HG02840 (cell line): ENCODE results near the gene MCTP2.
"Not testable (repeated sequence)": the region's sequence is repeated elsewhere in the genome, so short reads cannot be mapped to it uniquely, and the experiment has no call there.

Experiments used
- ATAC-seq: cut with Tn5 transposase; IDR thresholded peaks from one replicate; pipeline ENCODE4 v1.9.1; 2021; ENCODE audit warnings: mild to moderate bottlenecking, moderate library complexity, moderate number of reproducible peaks; ENCODE audit not compliant: unreplicated experiment, low FRiP score

Gene MCTP2

GRCh38 chr15:94493176-94493575, 261.8 kb downstream of the MCTP2 start:
- no peak for ATAC-seq

- ATAC-seq: not testable (repeated sequence)
Measured at GRCh38 chr15:94493586-94493985, 262.2 kb downstream of the MCTP2 start.

DNA sequence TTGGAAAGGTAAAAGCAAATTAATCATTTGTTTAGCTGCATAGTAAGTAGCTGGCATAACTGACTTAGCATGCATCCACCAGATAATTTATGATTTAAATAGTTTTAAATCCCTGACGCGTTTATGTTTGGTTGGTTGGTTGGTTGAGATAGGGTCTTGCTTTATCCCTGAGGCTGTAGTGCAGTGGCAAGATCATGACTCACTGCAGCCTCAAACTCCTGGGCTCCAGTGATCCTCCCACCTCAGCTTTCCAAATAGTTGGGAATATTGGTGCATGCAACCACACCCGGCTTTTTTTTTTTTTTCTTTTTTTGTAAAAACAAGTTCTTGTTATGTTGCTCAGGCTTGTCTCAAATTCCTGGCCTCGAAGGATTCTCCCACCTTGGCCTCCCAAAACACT, 263.4 kb downstream of the MCTP2 start:
- no peak for ATAC-seq

DNA sequence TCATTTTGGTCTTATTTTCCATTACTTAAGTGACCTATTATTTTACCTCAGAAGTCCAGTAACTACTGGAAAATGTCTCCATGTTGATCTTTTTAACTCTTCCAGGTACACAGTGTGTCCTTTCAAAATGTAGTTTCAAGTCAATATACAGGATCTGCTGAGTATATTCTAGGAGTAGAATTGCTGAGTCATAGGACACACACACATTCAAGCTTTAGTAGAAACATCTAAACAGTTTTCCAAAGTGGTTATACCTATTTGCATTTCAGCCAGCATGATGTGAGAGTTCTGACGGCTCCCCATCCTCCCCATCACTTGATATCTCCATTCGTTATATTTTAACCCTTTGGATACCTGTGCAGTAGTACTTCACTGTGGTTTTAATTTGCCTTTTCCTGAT, 271.9 kb downstream of the MCTP2 start:
- ATAC-seq: no peak

DNA sequence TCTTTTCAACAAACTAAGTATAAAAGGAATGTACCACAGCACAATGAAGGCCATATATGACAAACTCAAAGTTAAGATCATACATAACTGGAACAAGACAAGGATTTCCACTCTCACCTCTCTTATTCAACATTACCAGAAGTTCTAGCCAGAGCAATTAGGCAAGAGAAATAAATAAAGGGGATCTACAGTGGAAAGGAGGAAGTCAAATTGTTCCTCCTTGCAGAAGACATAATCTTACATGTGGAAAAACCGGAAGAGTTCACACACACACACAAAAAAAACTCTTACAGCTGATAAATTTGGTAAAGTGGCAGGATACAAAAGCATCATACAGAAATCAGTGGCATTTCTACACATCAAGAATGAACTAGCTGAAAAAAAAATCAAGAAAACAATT, 277.9 kb downstream of the MCTP2 start:
- no peak for ATAC-seq

DNA sequence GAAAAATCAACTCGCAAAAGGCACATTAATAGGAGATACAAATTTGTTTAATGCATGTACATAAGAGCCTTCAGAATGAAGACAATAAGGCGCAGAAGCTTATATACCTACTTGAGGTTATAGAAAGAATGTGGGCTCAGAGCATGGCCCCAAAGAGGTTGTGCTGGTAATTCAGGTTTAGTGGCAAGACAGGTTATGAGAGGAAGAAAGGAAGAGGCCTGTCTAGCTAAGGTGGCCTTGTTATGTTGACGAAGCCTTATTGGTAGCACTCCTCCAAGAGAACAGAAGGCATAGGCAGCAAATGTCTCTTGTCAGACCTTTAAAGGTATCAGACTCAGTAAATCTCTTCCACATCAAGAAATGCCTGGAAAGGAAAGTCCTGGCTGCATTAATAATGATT, 290.8 kb downstream of the MCTP2 start:
- no peak for ATAC-seq

- ATAC-seq: no peak
Measured at GRCh38 chr15:94523873-94524272, 292.5 kb downstream of the MCTP2 start.

DNA sequence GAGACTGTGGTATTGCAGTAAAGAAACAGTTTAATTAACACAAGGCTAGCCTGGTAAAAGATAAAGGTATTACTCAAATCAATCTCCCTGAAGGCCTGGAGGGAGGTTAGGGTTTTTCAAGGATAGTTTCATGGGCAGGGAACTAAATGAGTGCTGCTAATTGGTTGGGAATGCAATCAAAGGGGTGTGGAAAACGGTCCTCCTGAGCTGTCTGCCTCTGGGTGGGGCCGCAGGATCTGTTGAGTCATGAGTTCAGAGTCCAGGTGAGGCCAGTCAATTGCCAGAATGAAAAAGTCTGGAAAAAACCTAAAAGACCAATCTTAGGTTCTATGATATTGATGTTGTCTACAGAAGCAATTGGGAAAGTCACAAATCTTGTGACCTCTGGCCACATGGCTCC, 293.2 kb downstream of the MCTP2 start:
- ATAC-seq: no peak

- no peak for ATAC-seq
Measured at GRCh38 chr15:94526071-94526689, 294.8 kb downstream of the MCTP2 start.

GRCh38 chr15:94532226-94532625, 300.9 kb downstream of the MCTP2 start:
- ATAC-seq: no peak
